GM19467 (cell line): Measurements from ENCODE around the gene NOXO1.
"Not testable (repeated sequence)": the region's sequence is repeated elsewhere in the genome, so short reads cannot be mapped to it uniquely, and the experiment has no call there.

ENCODE experiments used
- ATAC-seq: cut with Tn5 transposase; IDR thresholded peaks from one replicate; pipeline ENCODE4 v1.9.1; 2021; ENCODE audit warnings: mild to moderate bottlenecking, moderate library complexity; ENCODE audit not compliant: unreplicated experiment

NOXO1 gene

GRCh38 chr16:1942810-1943726 lies 38.2 kb downstream of the NOXO1 start, which contains the start of gene MSRB1:
MSRB1 (minus strand) TSS chr16:1943199; CDS start chr16:1943156, 43 bp downstream.
- peak; percentile 80 for ATAC-seq

GRCh38 chr16:1942047-1942809 lies 39.0 kb downstream of the NOXO1 start:
- no peak for ATAC-seq

GRCh38 chr16:1941162-1942046 lies 39.9 kb downstream of the NOXO1 start:
- ATAC-seq, result no peak

- ATAC-seq, result no peak
Observed at GRCh38 chr16:1940273-1941161, 40.8 kb downstream of the NOXO1 start.

- ATAC-seq, result not testable (repeated sequence)
Observed at GRCh38 chr16:1939833-1940232, 41.4 kb downstream of the NOXO1 start.

GRCh38 chr16:1938910-1939309 lies 42.4 kb downstream of the NOXO1 start:
- no peak for ATAC-seq

GRCh38 chr16:1938316-1938715 lies 43.0 kb downstream of the NOXO1 start:
- ATAC-seq, result no peak

GRCh38 chr16:1936945-1937479 lies 44.3 kb downstream of the NOXO1 start:
- ATAC-seq, result no peak

GRCh38 chr16:1933097-1933661 lies 48.1 kb downstream of the NOXO1 start:
- no peak for ATAC-seq

- no peak for ATAC-seq
Observed at GRCh38 chr16:1932050-1933028, 48.9 kb downstream of the NOXO1 start.

GRCh38 chr16:1930338-1930720 lies 50.9 kb downstream of the NOXO1 start:
- no peak for ATAC-seq

- peak; percentile 76 for ATAC-seq
Observed at GRCh38 chr16:1929578-1930337, 51.5 kb downstream of the NOXO1 start.

GRCh38 chr16:1929105-1929504 lies 52.2 kb downstream of the NOXO1 start:
- no peak for ATAC-seq
